Peyer's patch (tissue), 4 donors: ENCODE data around the gene SEC22B.
"Not testable (repeated sequence)": the region's sequence is repeated elsewhere in the genome, so short reads cannot be mapped to it uniquely, and the experiment has no call there.

Source experiments
- POLR2A ChIP-seq, 2 donors: fragments of 450-650 bp; IDR thresholded peaks; one replicate each; pipeline ENCODE4 v1.5.1; 2017; ENCODE audit warnings: antibody characterized with exemption in 2 of 2, mild to moderate bottlenecking in 2 of 2, moderate library complexity in 2 of 2
- TF ChIP-seq, protein P1 (sequence below), 6 experiments: fragments of 450-650 bp in 4 of 6; fragments of 200-600 bp in 2 of 6; sonication (generic) in 1 of 6; IDR thresholded peaks; one replicate each; pipeline ENCODE4 v1.5.1; 2017 to 2019; ENCODE audit warnings: antibody characterized with exemption in 6 of 6, mild to moderate bottlenecking in 3 of 6, moderate library complexity in 1 of 6

- TF ChIP-seq, protein P1, sequence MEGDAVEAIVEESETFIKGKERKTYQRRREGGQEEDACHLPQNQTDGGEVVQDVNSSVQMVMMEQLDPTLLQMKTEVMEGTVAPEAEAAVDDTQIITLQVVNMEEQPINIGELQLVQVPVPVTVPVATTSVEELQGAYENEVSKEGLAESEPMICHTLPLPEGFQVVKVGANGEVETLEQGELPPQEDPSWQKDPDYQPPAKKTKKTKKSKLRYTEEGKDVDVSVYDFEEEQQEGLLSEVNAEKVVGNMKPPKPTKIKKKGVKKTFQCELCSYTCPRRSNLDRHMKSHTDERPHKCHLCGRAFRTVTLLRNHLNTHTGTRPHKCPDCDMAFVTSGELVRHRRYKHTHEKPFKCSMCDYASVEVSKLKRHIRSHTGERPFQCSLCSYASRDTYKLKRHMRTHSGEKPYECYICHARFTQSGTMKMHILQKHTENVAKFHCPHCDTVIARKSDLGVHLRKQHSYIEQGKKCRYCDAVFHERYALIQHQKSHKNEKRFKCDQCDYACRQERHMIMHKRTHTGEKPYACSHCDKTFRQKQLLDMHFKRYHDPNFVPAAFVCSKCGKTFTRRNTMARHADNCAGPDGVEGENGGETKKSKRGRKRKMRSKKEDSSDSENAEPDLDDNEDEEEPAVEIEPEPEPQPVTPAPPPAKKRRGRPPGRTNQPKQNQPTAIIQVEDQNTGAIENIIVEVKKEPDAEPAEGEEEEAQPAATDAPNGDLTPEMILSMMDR (IDR thresholded peaks at IDR 0.05): not testable (repeated sequence)
- not testable (repeated sequence) for TF ChIP-seq POLR2A (IDR thresholded peaks at IDR 0.05)
Observed at GRCh38 chr1:120140656-120141265, 35.6 kb downstream of the SEC22B start.
